GM18517 (cell line): ENCODE measurements around the gene DUSP8.
"Not testable (repeated sequence)": the region's sequence is repeated elsewhere in the genome, so short reads cannot be mapped to it uniquely, and the experiment has no call there.

ENCODE experiments used
- ATAC-seq: cut with Tn5 transposase; IDR thresholded peaks from one replicate; pipeline ENCODE4 v1.9.1; 2021; ENCODE audit warnings: mild to moderate bottlenecking, moderate library complexity; ENCODE audit not compliant: unreplicated experiment

DUSP8 gene

DNA sequence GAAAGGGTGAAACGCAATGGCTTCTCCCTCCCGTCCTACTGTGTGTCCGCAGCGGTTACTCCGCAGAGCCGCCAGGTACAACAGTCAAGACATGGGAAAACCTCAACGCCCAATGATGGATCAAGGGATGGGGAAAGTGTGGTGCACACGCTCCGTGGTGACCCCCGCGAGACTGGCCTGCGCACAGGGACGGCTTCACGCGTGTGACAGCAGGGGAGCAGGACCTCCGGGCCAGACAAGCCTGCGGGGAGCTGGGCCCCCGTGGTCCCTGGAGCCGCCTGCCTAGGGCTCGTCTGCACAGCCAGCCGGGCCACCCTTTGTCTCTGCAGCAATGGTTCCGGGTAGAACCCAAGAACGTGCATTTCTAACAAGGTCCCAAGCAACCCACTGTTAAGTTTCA is 53.8 kb downstream of the DUSP8 start:
- ATAC-seq, result no peak

DNA sequence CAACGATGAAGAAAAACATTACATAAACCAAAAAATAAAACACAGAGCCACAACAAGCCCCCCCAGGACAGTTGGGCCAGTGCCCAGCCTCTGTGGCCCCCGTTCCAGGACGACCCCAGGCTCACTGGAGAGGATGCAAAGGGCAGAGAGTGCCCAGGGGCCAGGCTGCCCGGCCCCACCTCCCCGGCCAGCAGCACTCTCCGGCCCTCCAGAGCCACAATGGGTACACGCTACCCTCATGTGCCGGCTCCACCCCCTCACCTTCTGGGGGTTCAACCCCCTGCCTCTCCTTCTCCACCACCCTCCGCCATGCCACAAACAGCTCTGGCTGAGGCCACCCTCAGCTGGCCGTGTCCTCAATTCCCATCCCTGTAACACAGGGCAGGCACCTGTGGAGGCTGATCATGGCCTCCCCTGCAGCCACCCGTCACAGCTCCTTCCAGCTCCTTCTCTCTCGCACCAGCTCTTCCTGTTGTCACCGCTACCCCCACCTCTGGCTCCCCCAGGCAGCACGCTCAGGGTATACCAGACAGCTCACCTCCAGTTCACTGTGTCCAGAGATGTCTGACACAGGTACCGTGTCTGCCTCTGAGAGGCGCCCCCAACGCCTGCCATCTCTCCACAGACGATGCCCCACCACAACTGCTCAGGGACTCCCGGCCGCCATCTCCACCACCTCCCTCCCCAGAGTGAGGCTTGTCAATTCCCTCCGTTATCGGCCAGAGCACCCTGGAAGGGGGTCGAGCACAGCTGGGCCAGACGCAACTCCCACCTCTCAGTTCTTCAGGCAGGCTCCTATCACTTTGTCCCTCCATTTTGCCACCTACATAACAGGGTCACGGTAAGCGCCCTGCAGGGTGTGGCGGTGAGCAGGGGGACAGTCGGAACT is 54.7 kb downstream of the DUSP8 start:
- ATAC-seq, result no peak

DNA sequence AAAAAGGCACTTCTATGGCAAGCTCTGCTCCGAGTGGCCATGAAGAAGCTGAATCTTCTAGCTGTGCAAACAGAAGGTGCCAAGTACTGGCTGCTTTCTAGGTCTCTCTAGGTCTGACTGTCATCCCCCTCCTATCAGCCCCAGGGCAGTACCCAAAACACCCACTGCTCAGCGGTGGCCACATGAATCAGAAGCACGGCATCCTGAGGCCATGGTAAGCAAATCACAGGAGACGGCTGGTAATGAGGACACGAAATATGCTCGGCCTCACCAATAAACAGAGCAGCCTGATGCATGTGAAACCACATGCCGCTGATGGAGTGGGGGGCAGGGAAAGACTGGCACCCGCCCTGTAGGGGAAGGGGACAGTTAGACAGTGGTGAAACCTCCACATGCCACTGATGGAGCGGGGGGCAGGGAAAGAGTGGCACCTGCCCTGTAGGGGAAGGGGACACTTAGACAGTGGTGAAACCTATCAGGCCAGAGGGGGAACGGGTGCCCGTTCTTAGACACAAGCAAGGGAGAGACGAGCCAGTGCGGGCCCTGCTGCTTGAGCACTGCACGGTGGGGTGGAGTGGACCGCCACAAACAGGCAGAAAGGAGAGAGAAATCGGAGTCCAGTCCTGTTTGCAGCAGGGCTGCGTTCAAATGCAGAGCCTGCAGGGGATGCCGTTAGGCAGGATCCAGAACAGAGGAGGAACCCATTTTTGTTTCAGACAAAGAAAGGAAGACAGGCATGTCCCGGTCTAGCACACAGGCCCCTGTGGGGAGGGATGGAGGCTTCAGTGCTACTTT is 55.6 kb downstream of the DUSP8 start:
- ATAC-seq, result no peak

DNA sequence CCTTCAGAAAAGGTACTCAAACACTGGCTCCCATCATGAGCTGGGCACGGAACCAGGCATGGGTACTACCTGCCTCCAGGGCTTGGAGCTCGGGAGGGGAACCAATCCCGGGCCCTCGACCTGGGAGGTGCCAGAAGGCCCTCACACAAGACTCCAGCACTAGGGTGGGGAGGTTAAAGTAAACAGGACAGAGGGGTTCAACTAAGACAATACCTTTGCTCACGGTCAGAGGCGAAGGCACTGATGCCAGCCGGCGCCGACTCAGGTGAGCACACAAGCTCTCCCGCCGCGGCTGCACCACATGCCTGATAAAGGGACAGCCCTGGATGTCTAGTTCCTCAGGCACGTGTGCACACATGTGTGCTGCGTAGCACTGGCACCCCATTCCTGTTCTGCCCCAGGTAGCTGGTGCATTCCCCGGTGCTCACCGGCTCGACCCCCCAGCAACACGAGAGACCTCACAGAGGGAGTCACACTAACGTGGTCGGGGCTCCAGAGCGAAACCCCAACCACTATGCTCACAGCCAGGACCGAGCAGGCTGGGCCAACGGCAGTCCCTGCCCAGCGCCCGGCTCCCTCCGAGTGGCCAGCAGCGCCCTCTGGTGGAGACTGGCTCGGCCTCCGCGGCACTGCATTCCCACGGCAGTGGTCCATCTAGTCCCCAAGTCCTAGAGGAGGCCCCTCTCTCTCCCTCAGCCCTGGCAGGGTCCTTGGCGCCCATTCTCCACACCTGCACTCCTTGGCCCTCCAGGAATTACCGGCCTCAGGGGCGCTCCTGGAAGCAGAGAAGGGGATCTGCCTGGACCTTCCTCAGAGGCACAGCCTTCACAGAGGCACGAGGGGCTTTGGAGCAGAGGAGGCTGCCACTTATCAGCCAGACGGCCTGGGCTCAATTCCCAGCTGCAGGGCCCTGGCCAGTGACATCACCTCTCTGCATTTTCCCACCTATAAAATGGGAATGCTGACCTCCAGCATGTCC is 56.7 kb downstream of the DUSP8 start:
- no peak for ATAC-seq

DNA sequence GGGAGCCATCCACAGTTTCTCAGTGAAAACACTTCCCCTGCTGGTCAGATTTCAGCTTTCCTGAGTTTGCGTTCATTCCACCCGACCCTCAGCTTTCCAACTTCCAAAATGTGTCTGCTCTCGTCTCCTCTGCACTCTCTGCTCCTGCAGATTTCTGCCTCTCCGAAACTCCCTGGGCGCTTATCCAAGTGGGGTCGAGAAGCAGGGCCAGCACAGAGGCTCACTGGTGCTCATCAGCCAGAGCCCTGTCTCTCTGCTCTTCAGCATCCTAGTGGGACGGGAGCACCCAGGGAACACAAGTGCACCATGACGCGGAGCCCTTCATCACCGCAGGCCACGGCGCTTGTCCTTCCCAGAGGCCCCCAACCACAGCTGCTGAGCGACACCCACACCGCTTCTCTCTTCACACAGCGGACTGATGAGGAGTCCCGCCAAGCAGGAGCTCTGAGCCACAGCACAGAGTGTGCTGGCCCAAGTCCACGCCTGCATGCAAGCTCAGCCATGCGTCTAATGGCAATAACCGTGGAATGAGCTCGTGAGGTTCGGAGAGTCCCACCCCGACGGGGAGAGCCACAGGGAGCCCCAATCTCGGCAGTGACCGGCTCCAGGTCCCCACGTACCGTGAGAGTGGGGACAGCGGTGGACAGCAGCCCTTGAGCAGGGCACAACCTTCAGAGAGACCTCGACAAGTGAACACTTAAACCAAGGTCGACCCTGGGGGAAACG is 57.6 kb downstream of the DUSP8 start:
- ATAC-seq, result no peak

DNA sequence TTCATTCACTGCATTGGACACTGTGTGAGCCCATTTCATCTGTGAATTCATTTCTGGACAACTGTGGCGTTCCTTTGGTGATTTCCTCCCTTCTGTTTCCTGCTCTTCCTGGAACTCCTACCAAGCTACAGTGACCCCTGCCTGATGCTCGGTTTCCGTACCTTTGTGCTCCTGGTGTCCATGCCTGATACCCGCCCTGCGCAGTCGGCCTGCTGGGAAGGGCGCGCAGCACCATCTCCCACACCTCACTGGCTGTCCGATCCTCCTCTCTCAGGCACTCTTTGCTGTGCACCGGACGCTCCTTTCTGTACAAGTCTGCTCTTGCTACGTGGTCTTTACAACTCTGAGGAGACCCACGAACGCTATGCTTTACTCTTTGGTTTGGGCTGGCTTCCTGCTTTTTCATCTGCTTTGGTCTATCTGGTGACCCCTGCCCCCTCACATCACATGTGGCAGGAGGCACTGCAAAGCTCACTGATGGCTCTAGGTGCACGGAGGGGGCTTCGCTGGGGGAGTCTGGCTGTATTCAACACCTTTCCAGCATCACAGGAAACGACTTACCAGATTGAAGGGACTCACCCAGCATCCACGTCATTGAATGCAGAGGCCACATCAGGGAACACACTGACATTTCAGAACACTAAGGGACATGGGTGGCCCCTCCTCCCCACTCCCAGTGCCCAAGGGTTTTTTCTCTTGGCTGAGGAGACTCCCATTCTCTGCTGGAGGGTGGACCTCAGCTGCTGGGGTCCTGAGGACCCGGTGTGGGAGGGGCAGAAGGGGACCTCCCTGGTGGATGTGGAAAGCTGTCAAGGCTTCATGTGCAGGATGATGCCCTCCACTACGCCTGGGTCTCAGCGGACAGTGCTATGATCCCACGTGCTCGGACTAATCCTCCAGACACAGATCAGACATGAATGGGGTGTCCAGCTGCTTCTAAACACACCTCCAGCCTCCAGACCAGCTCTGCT is 58.5 kb downstream of the DUSP8 start:
- ATAC-seq, result no peak

DNA sequence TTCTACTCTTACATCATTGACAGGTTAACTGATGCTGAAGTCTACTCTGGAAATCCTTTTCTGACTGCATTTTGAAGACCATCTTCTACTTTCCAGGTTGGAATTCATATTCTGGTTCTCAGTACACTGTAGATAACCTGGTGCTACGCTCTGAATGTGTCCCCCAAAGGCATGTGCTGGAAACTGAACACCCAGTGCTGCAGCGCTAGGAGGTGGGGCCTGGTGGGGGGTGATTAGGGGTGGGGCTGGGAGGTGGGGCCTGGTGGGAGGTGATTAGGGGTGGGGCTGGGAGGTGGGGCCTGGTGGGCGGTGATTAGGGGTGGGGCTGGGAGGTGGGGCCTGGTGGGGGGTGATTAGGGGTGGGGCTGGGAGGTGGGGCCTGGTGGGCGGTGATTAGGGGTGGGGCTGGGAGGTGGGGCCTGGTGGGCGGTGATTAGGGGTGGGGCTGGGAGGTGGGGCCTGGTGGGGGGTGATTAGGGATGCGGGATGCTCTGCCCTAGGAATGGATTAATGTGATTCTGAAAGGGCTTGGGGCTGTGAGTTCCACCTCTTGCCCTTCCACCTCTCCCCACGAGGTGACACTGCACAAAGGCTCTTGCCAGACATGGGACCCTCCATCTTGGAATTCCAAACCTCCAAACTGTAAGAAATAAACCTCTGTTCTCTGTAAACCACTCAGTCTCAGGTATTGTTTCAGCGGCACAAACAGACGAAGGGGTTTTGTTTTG is 59.4 kb downstream of the DUSP8 start:
- ATAC-seq, result not testable (repeated sequence)

DNA sequence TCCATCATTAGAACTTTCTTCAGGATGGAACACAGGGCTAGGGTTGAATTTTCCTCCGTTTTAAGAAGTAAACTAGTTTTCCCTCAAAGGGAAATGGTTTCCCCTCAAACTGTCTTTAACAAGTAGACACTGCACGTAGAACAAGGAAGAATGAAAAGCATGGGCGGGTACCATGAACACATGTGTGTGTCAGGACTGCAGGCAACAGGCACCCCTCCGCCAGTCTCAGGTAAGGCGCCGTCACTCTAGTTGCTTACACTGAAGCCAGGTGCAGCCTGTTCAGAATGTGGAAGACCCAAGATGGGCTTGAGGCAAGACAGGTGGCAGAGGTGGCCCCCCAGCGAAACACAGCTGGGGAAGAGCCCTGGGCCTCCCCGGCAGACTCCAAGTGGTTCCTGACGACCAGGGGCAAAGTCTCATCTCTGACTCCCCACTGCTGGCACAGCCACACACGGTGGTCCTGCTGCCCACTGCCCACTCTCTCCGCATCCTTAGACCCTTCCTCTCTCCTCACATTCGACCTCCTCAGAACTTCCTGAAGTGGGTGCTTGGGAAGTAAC is 60.1 kb downstream of the DUSP8 start:
- ATAC-seq, result no peak

DNA sequence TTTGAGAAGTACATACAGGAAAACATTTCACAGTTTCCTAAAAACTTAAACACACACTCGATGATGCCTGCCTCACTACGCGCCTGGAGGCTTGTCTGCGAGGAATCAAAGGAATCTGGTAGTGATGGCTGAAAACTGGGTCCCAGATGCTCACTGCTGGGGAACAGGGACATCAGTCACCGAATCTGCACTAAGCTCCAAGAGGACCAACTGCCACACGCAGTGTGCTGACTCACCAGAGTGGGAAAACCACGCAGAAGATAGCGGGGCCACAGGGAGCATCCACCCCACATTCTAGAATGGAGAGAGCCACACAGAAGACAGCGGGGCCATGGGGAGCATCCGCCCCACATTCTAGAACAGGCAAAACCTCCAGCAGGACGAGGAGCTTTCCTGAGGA is 61.1 kb downstream of the DUSP8 start:
- no peak for ATAC-seq

DNA sequence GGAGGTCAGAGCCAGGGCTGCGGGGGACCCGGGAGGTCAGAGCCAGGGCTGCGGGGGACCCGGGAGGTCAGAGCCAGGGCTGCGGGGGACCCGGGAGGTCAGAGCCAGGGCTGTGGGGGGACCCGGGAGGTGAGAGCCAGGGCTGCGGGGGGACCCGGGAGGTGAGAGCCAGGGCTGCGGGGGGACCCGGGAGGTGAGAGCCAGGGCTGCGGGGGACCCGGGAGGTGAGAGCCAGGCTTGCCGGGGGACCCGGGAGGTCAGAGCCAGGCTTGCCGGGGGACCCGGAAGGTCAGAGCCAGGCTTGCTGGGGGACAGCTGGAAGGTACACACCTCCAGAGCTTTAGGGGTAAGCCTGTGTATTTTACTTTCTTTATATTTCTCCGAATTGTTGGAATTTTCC is 61.7 kb downstream of the DUSP8 start:
- ATAC-seq, result not testable (repeated sequence)

DNA sequence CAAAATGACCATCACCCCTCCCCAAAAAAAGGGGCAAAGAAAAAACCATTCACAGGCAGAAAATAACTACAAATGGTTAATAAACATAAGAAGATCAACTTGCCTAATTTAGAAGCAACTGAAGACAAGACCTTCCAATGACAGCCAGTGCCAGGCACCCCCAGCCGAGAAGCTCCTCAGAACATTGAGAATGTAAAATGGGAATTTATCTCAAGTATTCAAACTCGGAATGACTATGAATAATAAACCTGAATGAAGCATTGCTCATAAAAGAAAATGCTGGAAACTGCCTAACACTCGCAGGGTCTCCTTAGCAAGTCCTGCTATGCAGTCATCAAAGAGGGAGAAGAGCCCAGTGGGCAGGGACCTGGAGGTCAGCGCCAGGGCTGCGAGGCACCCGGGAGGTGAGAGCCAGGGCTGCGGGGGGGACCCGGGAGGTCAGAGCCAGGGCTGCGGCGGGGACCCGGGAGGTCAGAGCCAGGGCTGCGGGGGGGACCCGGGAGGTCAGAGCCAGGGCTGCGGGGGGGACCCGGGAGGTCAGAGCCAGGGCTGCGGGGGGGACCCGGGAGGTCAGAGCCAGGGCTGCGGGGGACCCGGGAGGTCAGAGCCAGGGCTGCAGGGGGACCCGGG is 62.3 kb downstream of the DUSP8 start:
- no peak for ATAC-seq

DNA sequence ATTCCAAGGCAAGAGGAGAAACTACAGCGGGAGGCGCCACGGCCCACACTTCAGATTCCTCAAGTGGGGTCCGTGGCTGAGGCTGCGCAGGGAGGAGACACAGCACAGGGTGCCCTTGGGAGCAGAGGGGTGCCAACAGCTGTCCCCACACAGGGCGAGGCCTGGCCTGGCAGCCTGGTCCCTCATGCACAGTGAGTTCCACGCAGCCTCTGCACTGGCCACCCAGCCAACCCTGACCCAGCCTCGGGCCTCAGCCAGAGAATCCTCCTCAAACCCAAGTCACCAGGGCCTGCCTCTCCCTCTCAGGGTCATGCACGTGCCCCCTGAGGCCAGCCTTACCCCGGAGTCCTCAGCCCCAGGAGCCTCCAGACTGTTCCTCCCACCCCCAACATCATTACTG is 63.1 kb downstream of the DUSP8 start:
- no peak for ATAC-seq

DNA sequence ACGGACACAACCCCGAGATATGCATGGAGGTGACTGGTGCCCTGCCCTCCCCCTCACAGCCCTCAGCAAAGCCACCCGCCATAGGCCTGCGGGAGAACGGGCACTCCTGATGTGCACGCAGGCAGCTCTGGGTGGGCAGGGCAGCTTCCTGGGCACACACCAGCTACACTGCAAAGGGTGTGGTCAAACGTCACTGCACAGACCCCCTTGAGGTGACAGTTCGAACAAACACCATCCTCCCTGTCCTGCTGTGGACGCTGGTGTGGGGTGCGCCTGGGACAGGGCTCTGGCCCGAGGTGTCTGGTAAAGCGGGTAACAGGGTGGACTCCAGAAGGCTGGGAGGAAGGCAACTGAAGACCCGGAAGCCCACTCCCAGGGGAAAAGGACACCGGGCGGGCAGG is 63.6 kb downstream of the DUSP8 start:
- ATAC-seq, result no peak

DNA sequence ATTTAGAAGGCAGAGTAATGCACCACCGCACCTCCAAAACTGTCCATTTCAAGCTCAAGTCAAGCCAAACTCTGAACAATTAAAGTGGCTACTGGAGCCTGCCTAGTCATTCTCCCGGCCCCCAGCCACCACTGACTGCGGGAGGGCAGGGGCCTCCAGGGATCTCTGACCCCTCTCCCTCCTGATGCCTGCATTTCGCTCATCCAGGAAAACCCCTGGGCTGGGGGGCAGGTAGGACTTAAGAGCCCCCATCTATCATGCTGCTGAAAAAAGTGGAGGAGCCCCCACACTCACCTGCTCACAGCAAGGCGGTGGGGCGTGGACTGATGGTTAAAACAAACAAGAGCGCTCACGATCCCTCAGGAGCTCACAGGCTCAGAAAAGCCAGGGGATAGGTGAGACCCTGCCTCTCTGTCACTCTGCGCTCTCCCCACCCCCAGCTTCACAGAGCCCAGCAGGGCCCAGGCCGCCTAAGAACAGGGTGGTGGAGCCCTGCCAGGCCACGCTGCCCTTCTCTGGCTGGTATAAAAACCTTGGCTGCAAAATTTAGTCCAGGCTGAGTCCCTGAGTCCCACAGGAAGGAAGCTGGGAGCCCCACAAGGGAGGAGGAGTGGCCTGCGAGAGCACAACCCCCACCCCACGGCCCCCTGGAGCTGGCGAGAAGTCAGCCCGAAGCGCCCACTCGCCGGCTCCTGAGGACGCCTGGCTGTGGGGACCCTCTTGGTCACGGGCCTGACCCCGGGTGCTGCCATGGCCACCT is 64.5 kb downstream of the DUSP8 start:
- no peak for ATAC-seq

DNA sequence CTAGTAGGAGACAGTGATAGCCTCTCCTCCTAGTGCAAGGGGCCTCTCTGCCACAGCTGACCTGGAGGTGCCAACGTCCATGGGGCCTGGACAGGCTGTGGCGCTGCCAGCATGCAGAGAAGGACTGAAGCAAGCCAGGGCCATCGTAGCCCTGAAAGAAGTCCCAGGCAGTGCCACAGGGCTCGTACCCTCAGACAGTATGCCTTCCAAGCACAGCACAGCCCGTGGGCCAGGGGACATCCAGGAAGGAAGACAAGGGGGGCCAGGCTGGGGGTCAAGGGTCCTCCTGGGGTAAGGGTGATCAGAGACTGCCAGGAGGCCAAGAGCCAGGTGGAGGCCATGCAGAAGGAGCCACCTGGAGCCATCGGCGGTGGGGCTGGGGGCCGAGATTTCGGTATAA is 65.1 kb downstream of the DUSP8 start:
- no peak for ATAC-seq

DNA sequence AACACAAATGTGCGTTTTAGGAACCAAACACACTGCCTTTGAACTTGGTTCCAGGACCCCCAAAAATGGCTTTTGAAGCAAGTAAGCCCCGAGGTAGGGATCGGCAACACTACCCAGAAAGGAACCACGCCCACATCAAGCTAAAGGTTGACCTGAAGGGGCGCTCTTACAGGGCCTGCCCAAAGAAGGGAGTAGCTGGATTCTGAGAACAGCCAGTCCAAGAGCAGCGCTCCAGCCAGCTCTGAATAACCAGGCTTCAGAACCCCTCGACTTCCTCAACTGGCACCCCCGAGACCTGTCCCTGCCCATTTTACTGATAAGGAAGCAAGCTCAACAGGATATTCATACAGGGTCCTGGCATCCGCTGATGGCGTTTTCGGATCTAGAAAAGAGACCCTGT is 66.6 kb downstream of the DUSP8 start:
- ATAC-seq, result no peak
